Sigmoid colon (tissue), 4 donors: ENCODE measurements around the gene MAST4.

Source experiments
- EP300 ChIP-seq, 4 donors: sonication (generic); formaldehyde crosslinking; IDR thresholded peaks; one replicate each; pipeline ENCODE4 v1.6.1; 2017; ENCODE audit warnings: antibody characterized with exemption in 4 of 4
- POLR2A ChIP-seq, 2 donors: fragments of 450-650 bp; IDR thresholded peaks; one replicate each; pipeline ENCODE4 v1.6.1; 2016; ENCODE audit warnings: antibody characterized with exemption in 2 of 2, mild to moderate bottlenecking in 2 of 2, moderate library complexity in 2 of 2
- TF ChIP-seq, protein P1 (sequence below), 4 experiments: fragments of 450-650 bp in 3 of 4; fragments of 200-600 bp in 1 of 4; IDR thresholded peaks; one replicate each; pipeline ENCODE4 v1.5.1; 2016 to 2019; ENCODE audit warnings: antibody characterized with exemption in 4 of 4, mild to moderate bottlenecking in 3 of 4, moderate library complexity in 2 of 4

DNA sequence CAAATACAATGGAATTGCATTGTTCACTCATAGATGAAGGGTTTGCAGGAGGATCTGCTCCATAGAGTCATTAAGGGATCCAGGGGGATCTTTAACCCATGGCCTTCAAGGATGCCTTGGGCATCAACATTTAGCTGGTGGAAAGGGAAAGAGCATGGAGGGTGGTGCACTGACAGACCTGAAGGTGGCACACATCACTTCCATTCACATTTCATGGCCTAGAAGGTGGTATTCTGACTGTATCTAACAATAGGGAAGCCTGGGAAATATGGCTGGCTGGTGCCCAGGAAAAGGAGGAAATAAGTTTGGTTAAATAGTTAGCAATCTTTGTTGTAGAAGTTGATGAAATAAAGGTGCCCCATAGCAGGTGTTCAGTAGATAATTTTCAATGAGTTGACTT is 370.2 kb downstream of the MAST4 start:
- TF ChIP-seq, protein P1, sequence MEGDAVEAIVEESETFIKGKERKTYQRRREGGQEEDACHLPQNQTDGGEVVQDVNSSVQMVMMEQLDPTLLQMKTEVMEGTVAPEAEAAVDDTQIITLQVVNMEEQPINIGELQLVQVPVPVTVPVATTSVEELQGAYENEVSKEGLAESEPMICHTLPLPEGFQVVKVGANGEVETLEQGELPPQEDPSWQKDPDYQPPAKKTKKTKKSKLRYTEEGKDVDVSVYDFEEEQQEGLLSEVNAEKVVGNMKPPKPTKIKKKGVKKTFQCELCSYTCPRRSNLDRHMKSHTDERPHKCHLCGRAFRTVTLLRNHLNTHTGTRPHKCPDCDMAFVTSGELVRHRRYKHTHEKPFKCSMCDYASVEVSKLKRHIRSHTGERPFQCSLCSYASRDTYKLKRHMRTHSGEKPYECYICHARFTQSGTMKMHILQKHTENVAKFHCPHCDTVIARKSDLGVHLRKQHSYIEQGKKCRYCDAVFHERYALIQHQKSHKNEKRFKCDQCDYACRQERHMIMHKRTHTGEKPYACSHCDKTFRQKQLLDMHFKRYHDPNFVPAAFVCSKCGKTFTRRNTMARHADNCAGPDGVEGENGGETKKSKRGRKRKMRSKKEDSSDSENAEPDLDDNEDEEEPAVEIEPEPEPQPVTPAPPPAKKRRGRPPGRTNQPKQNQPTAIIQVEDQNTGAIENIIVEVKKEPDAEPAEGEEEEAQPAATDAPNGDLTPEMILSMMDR (IDR thresholded peaks at IDR 0.05), result no peak
- TF ChIP-seq POLR2A (IDR thresholded peaks at IDR 0.05) (no peak), EP300 (IDR thresholded peaks at IDR 0.05) (no peak)
